PC-9 (cell line): ENCODE data around the gene CDK5.

ENCODE experiments used
- EZH2 ChIP-seq: fragments of 200-600 bp; sonication (generic); IDR thresholded peaks from 2 replicates; pipeline ENCODE4 v1.8.0; 2017; ENCODE audit warnings: antibody characterized with exemption, low read depth
- TF ChIP-seq, protein P1 (sequence below): fragments of 200-600 bp; sonication (generic); conservative IDR thresholded peaks from 2 replicates; pipeline ENCODE4 v1.6.1; 2017; ENCODE audit warnings: mixed run types, antibody characterized with exemption, mild to moderate bottlenecking, moderate library complexity

DNA sequence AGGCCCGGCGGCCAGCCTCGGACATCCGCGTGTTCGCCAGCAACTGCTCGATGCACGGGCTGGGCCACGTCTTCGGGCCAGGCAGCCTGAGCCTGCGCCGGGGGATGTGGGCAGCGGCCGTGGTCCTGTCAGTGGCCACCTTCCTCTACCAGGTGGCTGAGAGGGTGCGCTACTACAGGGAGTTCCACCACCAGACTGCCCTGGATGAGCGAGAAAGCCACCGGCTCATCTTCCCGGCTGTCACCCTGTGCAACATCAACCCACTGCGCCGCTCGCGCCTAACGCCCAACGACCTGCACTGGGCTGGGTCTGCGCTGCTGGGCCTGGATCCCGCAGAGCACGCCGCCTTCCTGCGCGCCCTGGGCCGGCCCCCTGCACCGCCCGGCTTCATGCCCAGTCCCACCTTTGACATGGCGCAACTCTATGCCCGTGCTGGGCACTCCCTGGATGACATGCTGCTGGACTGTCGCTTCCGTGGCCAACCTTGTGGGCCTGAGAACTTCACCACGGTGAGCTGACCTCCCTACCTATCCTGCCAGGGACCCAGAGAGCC, 8.7 kb downstream of the CDK5 start:
- TF ChIP-seq, protein P1, sequence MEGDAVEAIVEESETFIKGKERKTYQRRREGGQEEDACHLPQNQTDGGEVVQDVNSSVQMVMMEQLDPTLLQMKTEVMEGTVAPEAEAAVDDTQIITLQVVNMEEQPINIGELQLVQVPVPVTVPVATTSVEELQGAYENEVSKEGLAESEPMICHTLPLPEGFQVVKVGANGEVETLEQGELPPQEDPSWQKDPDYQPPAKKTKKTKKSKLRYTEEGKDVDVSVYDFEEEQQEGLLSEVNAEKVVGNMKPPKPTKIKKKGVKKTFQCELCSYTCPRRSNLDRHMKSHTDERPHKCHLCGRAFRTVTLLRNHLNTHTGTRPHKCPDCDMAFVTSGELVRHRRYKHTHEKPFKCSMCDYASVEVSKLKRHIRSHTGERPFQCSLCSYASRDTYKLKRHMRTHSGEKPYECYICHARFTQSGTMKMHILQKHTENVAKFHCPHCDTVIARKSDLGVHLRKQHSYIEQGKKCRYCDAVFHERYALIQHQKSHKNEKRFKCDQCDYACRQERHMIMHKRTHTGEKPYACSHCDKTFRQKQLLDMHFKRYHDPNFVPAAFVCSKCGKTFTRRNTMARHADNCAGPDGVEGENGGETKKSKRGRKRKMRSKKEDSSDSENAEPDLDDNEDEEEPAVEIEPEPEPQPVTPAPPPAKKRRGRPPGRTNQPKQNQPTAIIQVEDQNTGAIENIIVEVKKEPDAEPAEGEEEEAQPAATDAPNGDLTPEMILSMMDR, result no peak
- no peak for TF ChIP-seq EZH2
